ENCODE data around the gene CIC. TPM values are rescaled to one million over a fixed set of nuclear protein-coding genes. Genes with fewer than 3 reads are reported as not detected.
A peak's percentile ranks its signal among the peaks of the same experiment; 100 is the strongest.

The CIC gene
- total and polyA plus RNA-seq, 2 of the 13 experiments (the other 11 are each of a cell fraction or from before 2014, with no cell fraction given), result 5.9 to 8.0 TPM

- TF ChIP-seq, protein P1, sequence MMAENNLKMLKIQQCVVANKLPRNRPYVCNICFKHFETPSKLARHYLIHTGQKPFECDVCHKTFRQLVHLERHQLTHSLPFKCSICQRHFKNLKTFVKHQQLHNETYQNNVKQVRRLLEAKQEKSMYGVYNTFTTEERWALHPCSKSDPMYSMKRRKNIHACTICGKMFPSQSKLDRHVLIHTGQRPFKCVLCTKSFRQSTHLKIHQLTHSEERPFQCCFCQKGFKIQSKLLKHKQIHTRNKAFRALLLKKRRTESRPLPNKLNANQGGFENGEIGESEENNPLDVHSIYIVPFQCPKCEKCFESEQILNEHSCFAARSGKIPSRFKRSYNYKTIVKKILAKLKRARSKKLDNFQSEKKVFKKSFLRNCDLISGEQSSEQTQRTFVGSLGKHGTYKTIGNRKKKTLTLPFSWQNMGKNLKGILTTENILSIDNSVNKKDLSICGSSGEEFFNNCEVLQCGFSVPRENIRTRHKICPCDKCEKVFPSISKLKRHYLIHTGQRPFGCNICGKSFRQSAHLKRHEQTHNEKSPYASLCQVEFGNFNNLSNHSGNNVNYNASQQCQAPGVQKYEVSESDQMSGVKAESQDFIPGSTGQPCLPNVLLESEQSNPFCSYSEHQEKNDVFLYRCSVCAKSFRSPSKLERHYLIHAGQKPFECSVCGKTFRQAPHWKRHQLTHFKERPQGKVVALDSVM (CRISPR knock-in tag; IDR thresholded peaks at IDR 0.05), result peak; percentile 38; the same call in 1 of the 2 replicates
- TF ChIP-seq ZNF33B (CRISPR knock-in tag; IDR thresholded peaks at IDR 0.05), result 0 out of 2 replicates have a peak, but pooled peaks have one; percentile 6
- peak; percentile 75 for TF ChIP-seq RAD21 (CRISPR knock-in tag; IDR thresholded peaks at IDR 0.05)
- TF ChIP-seq, protein P2, sequence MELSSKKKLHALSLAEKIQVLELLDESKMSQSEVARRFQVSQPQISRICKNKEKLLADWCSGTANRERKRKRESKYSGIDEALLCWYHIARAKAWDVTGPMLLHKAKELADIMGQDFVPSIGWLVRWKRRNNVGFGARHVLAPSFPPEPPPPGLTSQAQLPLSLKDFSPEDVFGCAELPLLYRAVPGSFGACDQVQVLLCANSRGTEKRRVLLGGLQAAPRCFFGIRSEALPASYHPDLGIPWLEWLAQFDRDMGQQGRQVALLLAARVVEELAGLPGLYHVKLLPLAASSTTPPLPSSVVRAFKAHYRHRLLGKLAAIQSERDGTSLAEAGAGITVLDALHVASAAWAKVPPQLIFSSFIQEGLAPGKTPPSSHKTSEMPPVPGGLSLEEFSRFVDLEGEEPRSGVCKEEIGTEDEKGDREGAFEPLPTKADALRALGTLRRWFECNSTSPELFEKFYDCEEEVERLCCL (CRISPR knock-in tag; IDR thresholded peaks at IDR 0.05; ENCODE audit: borderline replicate concordance), result no peak
- 0 out of 2 replicates have a peak, but pooled peaks have one; percentile 5 for TF ChIP-seq NR0B2 (CRISPR knock-in tag; IDR thresholded peaks at IDR 0.05)
- TF ChIP-seq BCL3 (CRISPR knock-in tag; IDR thresholded peaks at IDR 0.05), result peak; percentile 29; the same call in 1 of the 2 replicates
- no peak for TF ChIP-seq SSRP1 (CRISPR knock-in tag; IDR thresholded peaks at IDR 0.05)
- 0 out of 2 replicates have a peak, but pooled peaks have one; percentile 26 for TF ChIP-seq ZSCAN31 (CRISPR knock-in tag; IDR thresholded peaks at IDR 0.05; ENCODE audit: low read depth)
- no peak for TF ChIP-seq ZNF296 (CRISPR knock-in tag; conservative IDR thresholded peaks at IDR 0.05)
These were observed 27.0 kb upstream of the CIC start (continued) for GRCh38 chr19:42242069-42242511.
